HG03045 (cell line): ENCODE data around the gene ITGA7.

Experiments
- ATAC-seq: cut with Tn5 transposase; IDR thresholded peaks from one replicate; pipeline ENCODE4 v1.9.1; 2021; ENCODE audit warnings: mild to moderate bottlenecking, moderate library complexity; ENCODE audit not compliant: unreplicated experiment

The ITGA7 gene

DNA sequence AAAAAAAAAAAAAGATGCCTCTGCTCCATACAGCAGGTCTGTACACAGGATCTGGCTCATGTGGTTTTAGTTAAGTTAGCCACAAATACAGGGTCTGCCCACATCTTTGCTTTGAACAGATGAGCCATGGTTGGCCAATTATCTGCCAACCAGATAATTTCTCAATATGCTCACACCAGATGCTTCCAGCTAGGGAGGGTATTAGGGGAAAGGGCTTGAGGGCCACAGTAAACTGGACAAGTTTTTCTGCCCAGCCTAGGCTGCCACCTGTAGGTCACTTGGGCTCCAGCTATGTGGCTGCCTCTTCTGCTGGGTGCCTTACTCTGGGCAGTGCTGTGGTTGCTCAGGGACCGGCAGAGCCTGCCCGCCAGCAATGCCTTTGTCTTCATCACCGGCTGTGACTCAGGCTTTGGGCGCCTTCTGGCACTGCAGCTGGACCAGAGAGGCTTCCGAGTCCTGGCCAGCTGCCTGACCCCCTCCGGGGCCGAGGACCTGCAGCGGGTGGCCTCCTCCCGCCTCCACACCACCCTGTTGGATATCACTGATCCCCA lies 13.3 kb upstream of the ITGA7 start:
- no peak for ATAC-seq

- ATAC-seq = no peak
Measured at GRCh38 chr12:55720071-55720564, 12.4 kb upstream of the ITGA7 start, which contains the start of gene RDH5. TSS of gene RDH5 (plus strand) at chr12:55720393. CDS start at chr12:55721185, 792 bp downstream.

DNA sequence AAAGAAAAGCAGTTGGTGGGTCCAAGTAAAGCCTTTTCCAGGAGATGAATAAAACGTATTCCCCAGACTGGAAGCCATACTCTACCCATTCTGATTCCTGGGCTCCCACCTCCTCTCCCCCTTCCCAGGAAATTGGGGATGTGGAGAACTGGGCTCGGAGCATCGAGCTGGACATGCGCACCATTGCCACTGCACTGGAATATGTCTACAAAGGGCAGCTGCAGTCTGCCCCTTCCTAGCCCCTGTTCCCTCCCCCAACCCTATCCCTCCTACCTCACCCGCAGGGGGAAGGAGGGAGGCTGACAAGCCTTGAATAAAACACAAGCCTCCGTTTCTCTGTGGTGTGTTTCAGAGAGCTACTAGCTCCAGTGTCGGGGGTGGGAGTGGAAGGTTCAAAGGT lies 11.7 kb upstream of the ITGA7 start:
- ATAC-seq = no peak

- ATAC-seq = no peak
Measured at GRCh38 chr12:55718624-55719275, 11.0 kb upstream of the ITGA7 start.

DNA sequence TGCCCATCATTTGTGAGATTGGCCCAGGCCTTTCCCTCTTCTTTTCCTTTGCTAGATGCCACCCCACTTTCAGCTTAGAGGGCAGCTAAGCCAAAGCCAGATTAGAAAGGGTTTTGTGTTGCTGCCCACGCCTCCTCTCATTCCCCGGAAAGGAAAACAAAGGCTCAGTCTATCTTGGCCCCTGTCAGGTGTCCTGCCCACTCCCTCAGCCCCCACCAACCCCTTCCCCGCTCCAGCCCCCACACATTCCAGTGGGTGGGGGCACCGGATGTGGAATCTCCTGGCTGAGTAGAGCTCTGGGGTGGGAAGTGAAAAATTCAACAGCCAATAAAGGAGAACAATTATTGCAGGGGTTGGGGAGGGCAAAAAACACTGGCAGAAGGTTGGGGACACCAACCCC lies 10.3 kb upstream of the ITGA7 start:
- no peak for ATAC-seq

DNA sequence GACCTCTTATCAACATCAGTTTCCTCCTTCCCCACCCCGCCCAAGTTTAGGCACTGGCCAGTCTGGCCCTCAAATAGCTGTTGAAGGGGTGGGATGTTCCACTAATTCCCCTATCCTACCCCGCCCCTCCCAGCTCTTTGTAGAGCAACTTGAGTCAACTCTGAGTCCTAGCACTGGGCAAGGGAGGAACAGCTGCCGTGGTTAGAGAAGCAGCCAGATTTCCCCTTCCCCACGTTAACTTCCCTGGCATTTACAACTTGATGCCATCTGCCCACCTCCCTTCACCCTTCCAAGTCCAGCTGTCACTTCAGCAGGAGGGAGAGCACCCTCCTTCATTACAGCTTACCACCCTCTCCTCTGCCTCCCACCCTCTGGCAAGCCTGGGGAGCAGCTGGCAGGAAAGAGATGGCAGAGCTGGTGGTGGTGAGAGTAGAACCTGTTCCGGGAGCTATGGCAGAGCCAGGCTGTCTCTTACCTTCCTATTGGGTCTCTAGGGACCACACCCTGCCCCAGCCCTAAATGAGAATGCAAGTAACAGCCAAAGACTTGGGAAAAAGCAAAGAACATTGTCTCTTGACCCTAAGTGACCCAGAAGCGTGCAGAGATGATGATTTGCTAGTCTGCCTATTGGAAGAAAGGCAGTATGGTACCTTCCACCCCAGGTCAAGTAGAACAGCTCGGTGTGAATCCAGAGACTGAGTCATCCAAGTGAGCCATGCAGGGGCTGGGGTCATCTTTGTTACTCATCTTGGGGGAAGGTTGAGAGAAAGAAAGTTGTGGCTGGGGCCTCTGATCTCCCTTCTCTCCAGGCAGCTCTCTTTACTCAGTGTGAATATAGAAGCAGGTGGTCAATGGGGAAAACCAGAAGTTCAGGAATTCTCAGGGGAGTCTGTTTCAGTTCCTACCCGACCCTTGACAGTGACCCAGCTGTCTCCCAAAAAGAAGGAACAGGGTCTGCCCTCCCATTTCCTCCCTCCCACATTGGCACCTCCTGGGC lies 9.6 kb upstream of the ITGA7 start:
- ATAC-seq = no peak

DNA sequence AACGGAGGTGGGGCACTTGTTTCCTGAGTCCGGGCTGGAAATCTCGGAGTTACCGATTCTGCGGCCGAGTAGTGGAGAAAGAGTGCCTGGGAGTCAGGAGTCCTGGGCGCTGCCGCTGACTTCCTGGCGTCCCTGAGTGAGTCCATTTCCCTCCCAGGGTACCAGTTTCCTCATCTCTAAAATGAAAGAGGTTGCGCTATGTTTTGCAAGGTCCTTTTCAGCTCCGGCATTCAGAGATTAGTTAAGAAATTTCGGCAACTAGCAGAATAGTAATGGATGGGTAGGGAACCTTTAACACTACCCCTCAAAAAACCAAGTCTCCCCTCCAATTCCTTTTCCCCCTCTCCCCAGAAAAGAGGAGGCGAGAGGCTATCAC lies 8.9 kb upstream of the ITGA7 start:
- no peak for ATAC-seq

- peak; percentile 93 for ATAC-seq
Measured at GRCh38 chr12:55715833-55716581, 8.3 kb upstream of the ITGA7 start, which contains the start of gene BLOC1S1. TSS of gene BLOC1S1 (plus strand) at chr12:55716046. CDS start at chr12:55716052, 6 bp downstream.

GRCh38 chr12:55715169-55715764 lies 7.6 kb upstream of the ITGA7 start:
- no peak for ATAC-seq

GRCh38 chr12:55713721-55714120 lies 6.0 kb upstream of the ITGA7 start:
- ATAC-seq = no peak

- ATAC-seq = no peak
Measured at GRCh38 chr12:55712700-55713415, 5.2 kb upstream of the ITGA7 start.

DNA sequence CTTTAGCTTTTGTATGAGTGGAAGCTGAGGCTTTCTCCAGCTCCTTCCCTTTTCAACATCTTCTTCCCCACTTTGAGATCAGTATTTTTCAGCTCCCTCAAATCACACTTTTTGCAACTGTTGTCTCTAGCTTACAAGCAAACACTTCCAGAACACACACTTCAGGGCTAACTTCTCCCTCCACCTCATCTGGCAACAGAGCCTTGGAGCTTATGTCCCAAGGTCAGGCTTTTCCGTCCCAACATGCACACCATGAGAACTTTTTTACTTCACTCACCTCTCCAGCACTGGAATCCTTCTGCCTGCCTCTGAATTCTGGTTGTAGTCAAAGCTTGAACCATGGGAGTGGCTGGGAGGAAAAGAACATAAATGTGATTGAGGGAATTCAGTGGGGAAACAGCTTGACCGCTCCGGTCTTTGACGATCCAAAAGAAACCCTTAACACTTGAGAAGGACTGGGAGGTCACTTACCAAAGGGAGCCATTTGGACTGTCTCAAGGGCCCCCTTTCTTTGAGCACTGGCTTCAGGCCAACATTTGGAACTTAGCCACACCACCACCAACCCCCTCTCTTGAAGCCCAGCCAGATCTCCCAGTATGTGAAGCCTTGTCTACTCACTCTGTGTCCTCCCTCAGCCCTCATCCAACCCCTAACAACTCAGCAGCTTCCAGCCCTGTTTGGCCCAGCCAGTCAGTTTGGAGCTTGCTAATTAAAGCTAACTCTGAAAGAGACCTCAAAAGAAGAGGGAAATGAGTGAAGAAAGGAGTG lies 4.3 kb upstream of the ITGA7 start:
- no peak for ATAC-seq

DNA sequence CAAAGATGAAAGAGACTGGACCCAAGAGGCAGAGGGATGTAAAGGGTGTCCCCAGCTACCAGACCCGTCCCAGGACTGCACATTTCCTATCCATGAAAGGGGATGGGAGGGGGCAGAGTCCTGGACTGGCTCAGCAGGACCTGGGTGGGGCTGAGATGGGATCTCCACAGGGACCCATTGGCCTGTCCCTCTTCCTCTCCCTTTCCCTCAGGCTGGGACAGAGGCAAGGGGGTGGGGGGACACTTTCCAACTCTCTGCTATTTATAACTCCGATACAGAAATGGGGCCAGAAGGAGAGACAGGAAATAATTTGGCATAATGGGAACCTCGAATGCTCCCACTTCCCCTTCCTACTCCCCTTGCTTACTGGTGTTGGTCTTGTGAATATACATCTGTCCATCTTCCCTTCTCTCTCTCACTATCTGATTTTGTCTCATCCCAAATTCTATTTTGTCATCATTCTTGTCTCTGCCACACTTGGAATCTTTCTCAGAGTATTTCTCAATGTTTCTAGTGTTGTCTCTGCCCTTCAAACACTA lies 1.1 kb upstream of the ITGA7 start:
- ATAC-seq = no peak

DNA sequence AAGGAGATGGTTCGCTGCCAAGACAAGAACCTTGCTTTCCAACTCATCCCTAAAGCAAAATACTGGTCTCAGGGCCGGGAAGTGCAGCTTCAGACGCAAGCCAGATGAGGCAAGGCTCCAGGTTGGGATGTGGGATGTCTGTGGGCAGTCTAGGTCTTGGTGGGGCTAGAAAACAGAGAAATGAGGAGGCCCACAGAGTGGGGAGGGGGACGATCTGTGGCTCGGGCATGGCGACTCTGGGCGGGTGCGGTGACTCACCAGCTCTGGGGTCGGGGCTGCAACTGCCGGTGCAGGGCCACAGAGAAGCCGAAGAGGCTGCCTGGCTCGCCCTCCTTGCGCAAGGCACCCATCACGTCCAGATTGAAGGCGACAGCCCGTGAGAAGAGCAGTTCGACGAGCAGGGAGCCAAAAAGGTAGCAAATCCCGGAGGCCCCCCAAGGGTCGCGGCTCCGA lies 459 bp downstream of the ITGA7 start:
- ATAC-seq = no peak

DNA sequence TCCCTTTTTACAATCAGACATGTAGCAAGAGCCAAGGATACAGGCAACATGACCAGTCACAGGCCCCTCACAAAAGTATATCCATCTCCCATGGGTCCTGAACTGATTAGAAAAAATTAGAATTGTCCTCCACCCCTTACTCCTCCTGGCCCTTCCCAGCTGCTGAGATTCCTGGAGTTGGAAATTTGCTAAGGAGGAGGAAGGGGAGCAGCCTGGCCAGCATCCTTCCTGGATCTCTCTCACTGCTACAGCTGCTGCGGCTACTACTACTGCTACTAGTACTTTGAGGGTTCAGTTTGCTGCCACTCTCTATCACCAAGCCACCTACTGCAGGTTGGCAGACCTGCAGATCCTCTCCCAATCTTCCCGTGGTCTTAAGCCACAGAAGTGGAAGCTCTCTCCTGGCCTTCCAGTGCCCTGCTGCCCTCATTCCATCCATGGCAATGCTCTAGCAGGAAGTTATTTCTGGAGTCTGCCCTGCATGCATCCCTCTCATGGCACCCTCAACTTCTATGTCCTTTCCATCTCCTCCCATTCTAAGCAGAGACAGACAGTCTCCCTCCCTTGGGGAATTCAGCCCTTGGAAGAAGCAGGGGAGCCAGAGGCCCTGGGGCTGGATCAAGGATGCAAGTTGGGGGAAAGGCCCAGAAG lies 1.0 kb downstream of the ITGA7 start:
- ATAC-seq = no peak

DNA sequence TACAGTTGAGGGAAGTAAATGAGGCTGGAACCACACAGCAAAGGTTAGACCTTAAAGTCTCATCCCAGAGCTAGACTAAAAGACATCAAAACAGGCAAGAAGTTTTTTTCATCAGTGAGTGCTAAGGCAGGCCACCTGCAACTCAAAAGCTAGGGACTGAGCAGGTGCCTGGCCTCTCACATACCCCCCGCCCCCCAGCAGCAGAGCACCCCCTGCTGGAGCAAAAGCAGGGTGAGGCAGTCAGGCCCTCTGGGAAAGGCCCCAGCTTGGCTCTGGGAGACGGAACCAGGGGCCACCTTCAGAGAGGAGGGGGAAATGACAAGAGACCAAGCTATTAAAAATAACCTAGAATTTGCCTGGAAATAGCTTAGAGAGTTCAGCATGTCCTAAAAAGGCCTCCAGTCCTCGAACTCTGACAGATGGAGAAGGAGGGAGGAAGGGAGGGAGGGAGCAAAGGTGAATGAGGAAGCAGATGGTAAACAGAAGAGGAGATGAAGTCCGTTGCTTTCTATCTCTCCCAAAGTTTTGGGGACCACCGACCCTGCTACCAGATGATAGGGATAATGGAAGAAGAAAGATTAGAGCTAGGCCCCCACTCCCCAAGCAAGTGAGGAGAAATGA lies 1.8 kb downstream of the ITGA7 start:
- ATAC-seq = no peak

DNA sequence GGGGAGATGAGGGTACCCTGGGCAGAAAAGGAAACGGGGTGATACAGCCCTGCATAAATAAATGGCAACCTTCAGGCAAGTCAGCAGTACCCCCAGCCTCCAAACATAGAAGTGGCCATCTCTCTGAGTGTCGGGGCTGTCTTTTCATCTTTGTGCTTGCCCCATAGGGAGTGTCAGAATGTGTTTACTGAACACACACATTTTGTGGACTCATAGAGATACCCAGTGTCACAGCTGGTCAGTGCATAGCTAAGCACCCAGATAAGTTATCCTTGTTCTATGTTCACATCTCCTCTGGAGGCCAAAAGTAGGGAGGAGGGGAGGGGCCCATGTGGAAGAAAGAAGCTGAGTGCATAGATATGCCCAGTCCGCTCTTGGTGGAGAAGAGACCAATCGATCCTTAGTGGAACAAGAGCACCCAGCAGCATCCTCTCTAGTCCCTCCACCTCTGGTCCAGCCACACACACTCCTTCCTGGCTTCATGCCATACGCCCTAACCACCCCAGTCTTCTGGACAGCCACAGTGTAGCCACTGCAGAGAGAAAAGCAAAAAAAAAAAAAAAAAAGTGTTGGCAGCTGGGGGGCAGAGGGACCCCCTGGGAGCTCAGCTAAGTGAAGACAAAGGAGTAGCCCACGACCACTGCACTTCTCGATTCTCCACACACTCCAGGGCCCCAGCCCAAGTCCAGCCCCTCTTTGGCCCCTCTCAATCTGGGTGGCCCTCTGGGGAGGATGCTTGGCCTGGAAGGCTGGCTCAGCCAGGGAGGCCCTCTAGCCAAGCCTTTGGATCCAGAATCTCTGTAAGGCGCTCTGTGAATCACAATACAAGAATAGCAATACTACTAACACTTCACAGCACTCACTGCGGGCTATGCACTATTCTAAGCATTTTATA lies 2.6 kb downstream of the ITGA7 start:
- no peak for ATAC-seq
